GM19467 (cell line): Measurements from ENCODE around the gene GALNT2.

Experiments
- ATAC-seq: cut with Tn5 transposase; IDR thresholded peaks from one replicate; pipeline ENCODE4 v1.9.1; 2021; ENCODE audit warnings: mild to moderate bottlenecking, moderate library complexity; ENCODE audit not compliant: unreplicated experiment

Gene GALNT2

DNA sequence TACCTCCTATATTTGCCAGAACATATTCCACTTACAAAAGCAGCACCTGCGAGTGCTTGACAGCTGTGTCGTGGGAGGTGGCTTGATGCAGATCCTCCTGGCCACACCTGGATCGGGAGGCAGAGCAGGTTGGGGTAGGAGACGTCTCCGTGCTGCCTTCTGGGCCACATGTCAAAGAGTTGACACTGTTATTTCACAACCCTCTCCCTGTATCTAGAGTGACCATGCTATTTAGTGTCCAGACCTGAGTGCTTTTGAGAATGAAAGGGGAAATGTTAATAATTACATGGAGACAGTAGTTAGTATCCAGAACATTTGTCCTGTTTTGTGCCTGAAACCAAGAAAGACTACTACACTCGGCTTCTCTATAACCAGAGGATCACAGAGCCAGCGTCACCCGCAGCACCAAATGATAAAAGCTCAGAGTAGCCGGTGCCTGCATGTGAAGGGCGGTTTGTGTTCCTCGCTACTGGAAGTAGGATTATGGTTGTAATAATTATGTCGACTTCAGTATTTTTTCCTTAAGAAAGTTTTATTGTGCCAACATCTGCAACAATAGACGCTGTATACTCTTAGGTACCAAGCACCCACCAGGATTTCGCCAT lies 77.1 kb downstream of the GALNT2 start:
- no peak for ATAC-seq

DNA sequence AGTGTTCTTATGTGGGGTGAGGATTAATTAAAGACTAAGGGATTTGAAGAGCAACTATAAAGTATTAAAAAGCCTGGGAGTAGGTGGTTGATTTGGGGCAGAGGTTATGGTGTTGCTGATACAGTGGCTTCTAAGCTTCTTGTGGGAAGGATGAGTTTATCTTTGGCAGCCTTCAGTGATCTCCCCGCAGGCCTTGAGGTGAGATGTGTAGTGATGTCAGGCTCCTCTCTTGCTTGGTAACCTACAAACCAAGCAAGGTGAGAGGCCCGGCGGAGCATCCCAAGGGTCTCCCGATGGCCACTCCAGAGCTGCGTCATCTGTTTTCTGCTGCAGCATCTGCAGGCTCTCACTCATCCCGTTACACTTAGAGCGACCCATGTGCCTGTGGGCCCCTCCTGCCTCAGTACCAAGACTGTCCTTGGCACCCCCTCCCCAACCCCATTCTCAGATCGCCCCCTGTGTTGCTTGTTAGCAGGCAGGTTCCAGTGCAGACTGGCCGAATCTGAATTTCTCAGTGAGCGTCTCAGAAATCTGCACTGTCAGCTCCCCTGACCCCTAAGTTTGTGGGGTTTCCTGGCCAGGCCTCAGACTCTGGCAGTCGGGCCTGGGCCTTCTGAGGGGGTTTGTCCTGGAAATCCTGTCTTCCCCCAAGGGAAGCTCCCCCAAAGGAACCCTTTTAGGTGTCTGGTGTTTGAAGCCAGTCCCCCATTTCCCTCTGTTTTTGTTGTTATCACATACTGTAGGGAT lies 77.9 kb downstream of the GALNT2 start:
- no peak for ATAC-seq

- no peak for ATAC-seq
These were observed 78.5 kb downstream of the GALNT2 start for GRCh38 chr1:230145505-230145899.

GRCh38 chr1:230145953-230146476 lies 79.0 kb downstream of the GALNT2 start:
- ATAC-seq, result no peak

GRCh38 chr1:230146709-230147108 lies 79.7 kb downstream of the GALNT2 start:
- no peak for ATAC-seq

DNA sequence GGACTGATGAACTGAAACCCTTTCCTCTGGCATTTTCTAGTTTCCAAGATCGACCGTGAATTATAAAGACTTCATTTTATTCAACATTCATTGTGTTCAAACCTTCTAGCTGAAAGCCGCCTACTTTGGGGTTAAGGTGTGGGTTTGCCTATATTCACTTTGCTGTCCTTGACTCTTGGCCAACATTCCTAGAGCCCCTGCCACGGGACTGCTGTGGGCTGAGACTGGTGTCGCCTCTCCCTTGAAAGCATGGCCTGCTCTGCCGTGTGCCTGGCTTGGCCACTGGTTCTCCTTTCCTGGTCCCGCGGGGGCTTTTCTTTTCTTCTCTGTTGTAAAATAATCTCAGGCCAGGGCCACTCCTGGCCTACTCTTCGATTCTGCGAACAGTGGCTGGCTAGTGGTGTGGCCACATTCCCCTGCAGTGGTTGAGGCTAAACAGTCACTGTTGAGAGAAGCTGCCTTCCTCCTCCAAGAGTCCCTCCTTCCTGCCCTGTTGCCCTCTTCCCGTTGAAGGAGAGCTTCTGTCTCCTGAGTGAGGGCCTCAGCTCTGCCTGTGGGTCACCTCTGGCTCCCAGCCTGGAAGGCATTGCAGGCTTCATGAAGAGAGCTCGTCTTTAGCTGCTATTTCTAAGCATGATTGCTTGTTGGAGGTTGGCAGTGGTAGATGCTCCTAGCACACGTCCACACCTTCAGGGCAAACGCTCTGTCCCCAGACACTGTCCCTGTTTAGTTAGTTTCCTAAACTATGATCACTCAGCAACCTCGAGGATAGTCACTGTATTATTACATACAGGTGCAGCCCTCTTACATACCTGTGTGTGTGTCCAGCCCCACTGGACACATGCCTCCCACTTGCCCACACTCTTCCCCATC lies 80.5 kb downstream of the GALNT2 start:
- no peak for ATAC-seq

DNA sequence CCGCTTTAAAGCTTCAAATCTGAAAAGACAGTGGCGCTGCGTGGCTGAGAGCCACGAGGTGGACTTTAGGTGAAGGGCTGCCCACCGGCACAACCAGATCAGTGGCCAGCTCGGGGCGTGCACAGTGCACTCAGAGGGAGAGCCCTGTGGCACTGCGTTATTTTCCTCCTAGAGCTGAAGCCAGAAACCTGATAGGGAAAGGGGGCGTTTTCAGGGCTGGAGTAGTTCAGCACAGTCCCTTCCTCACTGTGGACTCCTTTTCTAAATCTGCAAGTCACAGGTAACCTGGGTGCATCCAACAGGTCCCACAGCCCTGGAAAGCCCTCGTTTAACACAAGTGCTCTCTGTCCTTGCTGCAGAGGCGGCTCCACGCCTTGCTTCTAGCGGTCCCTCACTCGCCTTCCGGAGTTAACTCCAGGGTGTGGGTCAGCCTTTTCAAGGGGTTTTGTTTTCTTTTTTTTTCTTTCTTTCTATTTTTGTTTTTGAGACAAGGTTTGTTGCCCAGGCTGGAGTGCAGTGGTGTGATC lies 81.2 kb downstream of the GALNT2 start:
- ATAC-seq, result no peak

GRCh38 chr1:230148768-230149469 lies 81.9 kb downstream of the GALNT2 start:
- ATAC-seq, result no peak

DNA sequence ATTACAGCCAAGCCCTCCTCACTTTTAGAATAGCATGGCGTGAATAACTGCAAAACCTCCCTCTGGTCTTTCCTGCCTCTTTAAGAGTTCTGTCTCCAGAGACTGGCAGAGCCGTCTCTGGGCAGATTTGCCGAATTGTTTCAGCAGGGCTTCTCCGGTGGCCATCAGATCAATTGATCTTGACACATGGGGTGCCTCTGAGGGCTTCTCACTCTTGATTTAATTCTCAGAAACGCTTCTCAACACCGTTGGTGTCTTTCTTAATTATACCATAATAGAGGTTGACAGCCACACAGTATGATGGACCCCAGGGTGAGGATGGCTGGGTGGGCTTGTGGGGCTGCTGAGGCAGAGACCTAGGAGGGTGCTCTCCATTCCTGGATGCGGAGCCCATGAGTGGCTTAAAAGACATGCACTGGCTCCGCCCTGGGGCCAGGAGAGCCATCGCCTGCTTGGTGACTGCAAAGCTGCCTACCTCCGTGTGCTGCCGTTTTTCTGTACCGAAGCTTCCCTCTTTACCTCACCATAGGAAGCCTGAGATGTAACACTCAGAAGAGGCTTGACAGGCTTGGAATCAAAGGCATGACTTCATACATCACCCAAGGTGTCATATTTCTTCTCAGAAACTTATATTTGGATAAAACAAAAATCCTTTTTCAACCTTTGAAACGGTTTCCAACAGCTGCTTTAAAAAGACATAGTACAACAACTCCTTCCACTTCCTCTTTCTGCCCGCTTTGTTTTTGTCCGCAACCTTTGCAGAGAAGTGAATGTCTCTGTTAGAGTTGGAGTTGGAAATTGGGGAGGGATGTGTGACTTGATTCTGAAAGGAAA lies 82.9 kb downstream of the GALNT2 start:
- ATAC-seq, result peak; percentile 57

DNA sequence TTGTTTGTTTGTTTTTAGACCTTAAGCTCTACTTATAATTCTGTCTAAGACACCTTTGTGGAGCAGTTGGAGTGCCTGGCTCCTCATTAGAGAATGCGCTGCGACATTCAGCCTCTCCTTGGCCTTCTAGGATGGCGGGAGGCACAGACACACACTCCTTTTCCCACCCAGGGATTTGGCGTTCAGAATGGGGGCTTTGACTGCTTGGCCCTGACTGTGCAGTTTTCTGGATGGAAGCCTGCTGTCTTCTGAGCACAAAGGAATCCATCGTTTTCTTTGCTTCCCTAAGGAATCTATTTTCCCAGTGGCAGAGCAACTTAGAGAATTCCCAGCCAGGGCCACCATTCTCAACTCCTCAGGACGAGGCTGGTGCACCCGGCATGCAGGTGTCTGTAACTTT lies 83.6 kb downstream of the GALNT2 start:
- ATAC-seq, result no peak

- ATAC-seq, result no peak
These were observed 85.0 kb downstream of the GALNT2 start for GRCh38 chr1:230151924-230152468.

GRCh38 chr1:230152999-230153398 lies 86.0 kb downstream of the GALNT2 start:
- no peak for ATAC-seq

DNA sequence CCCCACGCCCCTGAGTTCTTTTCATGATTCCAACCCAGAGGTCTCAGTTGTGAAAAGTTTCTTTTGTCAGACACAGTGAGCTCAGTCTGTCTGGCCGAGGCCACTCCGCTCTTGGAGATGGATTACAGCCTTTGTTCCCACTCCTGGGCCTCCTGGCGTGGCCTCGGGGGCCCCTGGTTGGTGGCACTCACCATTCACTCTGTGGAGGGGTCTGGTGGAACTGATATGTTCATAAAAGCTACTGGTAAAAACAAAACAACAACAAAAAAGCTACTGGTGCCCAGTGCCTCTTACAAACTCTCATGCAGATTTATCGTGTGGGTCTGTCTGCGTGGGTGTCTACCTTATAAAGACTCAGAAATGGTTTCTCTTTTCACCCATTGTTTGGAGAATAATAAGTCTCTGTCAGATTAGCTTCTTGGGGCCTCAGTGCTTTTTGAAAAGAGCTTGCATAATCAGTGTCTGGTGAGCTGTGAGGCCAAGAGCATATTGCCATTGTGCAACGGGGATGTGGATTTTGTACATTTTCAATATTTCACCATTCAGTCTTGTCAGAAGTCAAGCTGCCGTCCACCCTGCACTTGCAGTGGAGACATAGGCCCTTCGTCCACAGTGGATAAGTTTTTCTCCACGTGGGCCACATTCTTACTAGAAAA lies 86.7 kb downstream of the GALNT2 start:
- ATAC-seq, result no peak

DNA sequence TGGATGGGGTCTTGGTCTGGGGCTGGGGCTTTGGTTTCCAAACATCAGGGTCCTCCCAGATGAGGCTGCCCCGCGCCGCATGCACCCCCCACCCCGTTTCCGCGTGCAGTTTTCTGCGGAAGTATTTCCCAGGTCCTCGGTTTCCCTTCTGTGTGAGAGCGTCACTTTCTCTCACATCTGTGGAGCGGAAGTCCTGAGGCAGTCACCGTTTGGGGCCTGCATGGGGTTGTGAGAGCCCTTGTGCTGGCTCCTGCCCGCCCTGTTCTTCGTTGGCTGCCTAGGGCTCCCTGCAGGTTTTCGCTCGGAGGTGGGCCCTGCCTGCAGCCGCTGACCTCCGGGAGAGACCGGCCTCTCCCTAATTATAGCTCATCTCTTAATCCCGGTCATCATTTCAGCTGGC lies 88.0 kb downstream of the GALNT2 start:
- no peak for ATAC-seq

DNA sequence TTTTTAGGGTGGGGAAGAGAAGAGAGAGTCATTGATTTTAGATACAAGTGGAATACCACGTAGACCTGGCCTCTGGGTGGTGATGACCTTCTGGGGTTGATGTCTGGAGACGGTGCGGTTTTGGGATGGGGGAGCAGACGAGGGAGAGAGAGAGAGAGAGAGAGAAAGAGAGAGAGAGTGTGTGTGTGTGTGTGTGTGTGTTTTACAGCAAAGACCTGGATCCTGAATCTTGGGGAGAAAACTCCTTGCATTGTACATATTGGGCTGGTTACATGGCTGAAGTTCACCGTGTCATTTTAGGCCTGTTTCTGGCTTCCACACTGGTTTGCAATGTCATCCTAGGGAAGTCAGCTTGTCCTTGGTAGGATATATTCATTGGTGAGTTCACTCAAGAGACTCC lies 89.0 kb downstream of the GALNT2 start:
- ATAC-seq, result no peak

- no peak for ATAC-seq
These were observed 89.5 kb downstream of the GALNT2 start for GRCh38 chr1:230156536-230156935.

DNA sequence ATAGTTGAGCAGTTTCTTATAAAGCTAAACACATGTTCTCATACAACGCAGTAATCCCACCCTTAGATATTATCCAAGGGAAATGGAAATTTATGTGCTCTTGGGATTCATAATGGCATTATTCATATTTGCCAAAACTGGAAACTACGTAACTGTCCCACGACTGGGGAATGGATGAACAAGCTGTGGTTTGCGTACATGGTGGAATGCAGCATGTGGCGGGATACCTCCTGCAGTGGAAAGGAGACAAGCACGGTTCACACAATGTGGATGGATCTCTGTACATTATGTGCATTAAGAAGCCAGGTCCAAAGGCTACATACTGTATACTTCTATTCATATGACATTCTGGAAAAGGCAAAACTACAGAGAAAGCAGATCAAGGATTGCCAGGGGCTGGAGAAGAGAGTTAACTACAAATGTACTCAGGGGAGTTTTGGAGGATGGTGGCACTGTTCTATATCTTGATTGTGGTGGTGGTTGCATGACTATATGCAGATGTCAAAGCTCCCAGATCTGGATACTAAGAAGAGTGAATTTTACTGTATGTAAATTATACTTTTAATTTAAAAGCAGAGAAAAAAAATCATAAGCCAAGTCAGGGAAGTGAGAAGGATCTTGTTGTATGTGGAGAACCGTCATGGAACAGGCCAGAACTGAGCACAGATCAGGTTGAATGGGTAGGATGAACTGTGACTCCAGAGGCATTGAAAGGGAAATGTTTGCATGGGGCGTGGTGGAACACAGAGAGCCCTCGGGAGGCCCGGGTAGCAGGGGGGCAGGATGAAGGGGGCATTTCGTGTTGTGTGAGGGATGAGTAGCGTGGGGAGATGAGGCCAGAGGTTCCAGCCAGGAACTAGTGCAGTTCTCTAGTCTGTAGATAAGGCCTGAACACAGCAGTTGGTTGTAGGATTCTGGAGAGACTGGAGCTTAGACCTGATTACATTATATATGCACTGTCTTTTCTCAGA lies 90.7 kb downstream of the GALNT2 start:
- ATAC-seq, result no peak
